ENCODE measurements around the gene KRT79. TPM values are rescaled to one million over a fixed set of nuclear protein-coding genes. Genes with fewer than 3 reads are reported as not detected.

The KRT79 gene
- total and polyA plus RNA-seq, 2 donors: 1.0 to 25.8 TPM

DNA sequence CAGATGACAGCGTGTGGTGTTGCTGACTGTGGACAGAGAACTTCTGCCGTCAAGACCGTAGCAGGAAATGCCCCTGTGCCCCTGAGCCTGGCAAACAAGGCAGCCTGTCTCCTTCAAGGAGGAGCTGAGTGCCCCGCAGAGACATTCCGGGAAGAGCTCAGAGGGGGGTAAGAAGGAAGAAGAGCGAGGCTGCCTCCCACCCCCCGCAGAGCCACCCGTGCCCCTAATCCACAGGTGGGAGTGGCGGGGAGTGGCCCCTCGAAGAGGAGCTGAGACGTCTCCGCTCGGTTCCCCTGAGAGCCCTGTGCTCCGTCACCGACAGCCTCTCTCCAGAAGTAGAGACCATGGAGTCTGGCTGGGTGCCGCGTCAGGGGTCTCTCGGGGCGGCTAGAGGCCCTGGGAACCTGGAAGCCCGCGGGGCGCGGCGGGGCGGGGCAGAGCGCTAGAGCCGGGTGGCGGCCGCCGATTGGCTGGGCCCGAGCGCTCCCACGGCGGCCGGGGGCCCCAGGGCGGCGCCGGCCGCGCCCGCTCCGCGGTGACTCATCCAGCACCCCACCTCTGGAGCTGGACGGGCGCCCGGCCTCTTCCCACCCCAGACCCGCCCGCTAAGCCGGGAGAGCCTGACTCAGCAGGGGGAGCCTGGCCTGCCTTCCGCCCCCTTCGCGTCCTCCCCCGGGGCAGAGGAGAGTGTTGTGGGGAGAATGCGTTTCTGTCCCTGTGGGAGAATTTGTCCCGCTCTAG is 39.9 kb upstream of the KRT79 start:
- 1% methylated on average over 55 of the region's 55 CpGs for WGBS
- Histone ChIP-seq H3K27ac (ENCODE audit: low read depth in 1 of 2, low read length in 1 of 2) (peak overlapping the region; percentile 43 to 74), H3K4me1 (ENCODE audit: control insufficient read depth in 2 of 2, insufficient read depth in 2 of 2, low read length in 2 of 2) (peaks cover 0 to 24% of the 10 kb centered on the region in 2 donors), H3K27me3 (ENCODE audit: control insufficient read depth in 2 of 2, insufficient read depth in 1 of 2, low read length in 1 of 2) (peaks cover 3 to 53% of the 10 kb centered on the region in 2 donors), H3K36me3 (ENCODE audit: control insufficient read depth in 2 of 2, insufficient read depth in 2 of 2, low read length in 1 of 2) (no peaks in the 10 kb centered on the region), H3K9me3 (ENCODE audit: control insufficient read depth in 2 of 2, insufficient read depth in 1 of 2, low read length in 1 of 2) (no peaks in the 10 kb centered on the region), H3K4me3 (ENCODE audit: low read length in 2 of 2) (peak overlapping the region in 1 of 2 donors; percentile 51)
- DNase-seq (ENCODE audit: low read depth in 6 of 9, low spot score in 9 of 9): peak in 3 of 9 donors; percentile 17 to 34 (median 28)

DNA sequence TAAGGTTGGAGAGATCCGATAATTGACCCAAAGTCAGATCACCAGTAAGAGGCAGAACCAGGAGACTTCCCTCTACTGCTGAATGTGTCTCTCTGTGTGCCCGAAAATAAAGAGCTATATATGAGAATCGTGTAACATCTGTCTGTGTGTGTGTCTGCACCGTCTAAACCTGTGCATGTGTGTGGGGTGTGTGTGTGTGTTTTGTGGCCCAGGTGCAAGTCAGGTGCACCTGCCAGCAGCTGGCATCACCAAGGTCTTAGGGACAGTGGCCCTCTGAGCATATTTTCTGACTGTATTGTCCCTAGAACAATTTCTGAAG is 39.4 kb upstream of the KRT79 start:
- WGBS: 46% methylated on average over 4 of the region's 4 CpGs
- no peak for DNase-seq (ENCODE audit: low read depth in 6 of 9, low spot score in 9 of 9)
- H3K4me3 ChIP-seq (ENCODE audit: low read length in 2 of 2): no peak overlapping the region
- no peaks in the 10 kb centered on the region for H3K36me3 ChIP-seq (ENCODE audit: control insufficient read depth in 2 of 2, insufficient read depth in 2 of 2, low read length in 1 of 2)
- H3K9me3 ChIP-seq (ENCODE audit: control insufficient read depth in 2 of 2, insufficient read depth in 1 of 2, low read length in 1 of 2): no peaks in the 10 kb centered on the region
- peaks cover 0 to 21% of the 10 kb centered on the region in 2 donors for H3K4me1 ChIP-seq (ENCODE audit: control insufficient read depth in 2 of 2, insufficient read depth in 2 of 2, low read length in 2 of 2)
- peak overlapping the region in 1 of 2 donors; percentile 74 for H3K27ac ChIP-seq (ENCODE audit: low read depth in 1 of 2, low read length in 1 of 2)
- peaks cover 3 to 49% of the 10 kb centered on the region in 2 donors for H3K27me3 ChIP-seq (ENCODE audit: control insufficient read depth in 2 of 2, insufficient read depth in 1 of 2, low read length in 1 of 2)

DNA sequence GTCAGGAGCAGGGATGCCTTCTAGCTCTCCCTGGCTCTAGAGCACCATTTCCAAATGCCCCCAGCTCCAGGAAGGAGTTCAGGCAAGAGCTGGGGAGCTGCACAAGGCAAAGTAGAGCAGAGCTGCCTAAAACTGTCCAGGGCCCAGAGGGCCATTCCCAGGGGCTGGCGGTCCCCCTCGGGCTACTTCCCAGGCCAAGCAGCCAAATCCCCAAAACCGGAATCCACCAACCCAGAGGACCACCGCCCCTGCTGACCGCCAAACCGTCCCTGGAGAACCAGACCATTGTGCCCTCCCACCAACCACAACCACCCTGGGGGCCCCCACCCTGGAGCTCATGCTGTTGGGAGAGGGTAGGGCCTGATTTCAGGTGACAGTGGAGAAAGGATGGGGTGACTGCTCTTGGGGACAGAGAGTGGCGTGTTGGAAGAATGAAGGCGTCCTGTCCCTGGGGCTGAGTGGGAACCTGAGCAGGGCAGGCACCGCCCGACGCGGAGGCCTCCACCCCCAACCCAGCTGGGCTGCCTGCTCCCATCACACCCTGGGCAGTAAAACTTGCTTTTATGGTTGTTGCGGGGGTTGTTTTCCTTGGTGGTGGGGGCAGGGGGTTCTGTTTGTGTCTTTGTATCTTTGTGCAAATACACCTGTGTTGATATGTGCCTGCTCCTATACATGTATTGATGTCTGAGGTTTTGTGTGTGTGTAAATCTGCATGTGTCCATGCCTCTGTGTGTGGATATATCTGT is 38.7 kb upstream of the KRT79 start:
- 90% methylated on average over 13 of the region's 13 CpGs for WGBS
- DNase-seq (ENCODE audit: low read depth in 6 of 9, low spot score in 9 of 9): no peak

DNA sequence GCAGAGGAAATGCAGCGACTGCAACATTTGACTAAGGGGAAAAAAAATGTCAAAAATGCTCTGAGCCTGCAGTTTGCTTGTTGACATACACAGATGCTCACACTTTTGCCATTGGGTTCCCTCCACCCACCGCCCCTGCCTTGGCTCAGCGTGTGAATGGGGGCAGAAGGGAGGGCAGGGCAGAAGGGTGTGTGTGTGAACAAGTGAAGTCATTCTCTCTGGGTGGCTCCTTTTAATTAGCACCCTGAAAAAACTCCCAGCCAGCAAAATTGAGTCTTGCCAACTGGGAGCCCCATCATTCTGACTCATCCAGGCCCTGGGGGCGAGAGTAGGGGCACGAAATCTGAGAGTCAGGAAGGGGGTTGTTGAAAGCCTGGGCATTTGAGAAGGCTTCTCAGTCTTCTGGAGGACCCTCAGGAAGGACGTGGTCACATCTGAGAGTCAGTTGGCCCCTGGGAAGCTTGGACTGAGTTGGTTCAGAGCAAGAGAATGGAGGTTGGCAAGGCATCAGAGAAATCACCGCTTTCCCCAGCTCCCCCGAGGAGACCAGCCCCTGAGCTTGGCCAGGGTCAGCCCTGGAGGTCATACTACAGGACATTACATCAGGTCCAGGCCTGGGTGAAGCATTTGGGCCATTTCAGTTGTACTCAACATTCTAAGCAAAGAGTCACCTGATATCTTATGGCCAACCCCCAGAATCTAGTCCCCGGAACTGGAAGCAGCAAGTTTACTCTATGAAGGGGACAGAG is 37.4 kb upstream of the KRT79 start:
- H3K36me3 ChIP-seq (ENCODE audit: control insufficient read depth in 2 of 2, insufficient read depth in 2 of 2, low read length in 1 of 2): no peaks in the 10 kb centered on the region
- peaks cover 5 to 27% of the 10 kb centered on the region in 2 donors for H3K4me1 ChIP-seq (ENCODE audit: control insufficient read depth in 2 of 2, insufficient read depth in 2 of 2, low read length in 2 of 2)
- H3K27ac ChIP-seq (ENCODE audit: low read depth in 1 of 2, low read length in 1 of 2): no peak overlapping the region
- DNase-seq (ENCODE audit: low read depth in 6 of 9, low spot score in 9 of 9): no peak
- H3K4me3 ChIP-seq (ENCODE audit: low read length in 2 of 2): no peak overlapping the region
- 80% methylated on average over 9 of the region's 9 CpGs for WGBS
- H3K9me3 ChIP-seq (ENCODE audit: control insufficient read depth in 2 of 2, insufficient read depth in 1 of 2, low read length in 1 of 2): no peaks in the 10 kb centered on the region
- H3K27me3 ChIP-seq (ENCODE audit: control insufficient read depth in 2 of 2, insufficient read depth in 1 of 2, low read length in 1 of 2): peaks cover 3 to 49% of the 10 kb centered on the region in 2 donors

More for the DNA sequence above, 38.7 kb upstream of the KRT79 start:
- Histone ChIP-seq H3K27me3 (ENCODE audit: control insufficient read depth in 2 of 2, insufficient read depth in 1 of 2, low read length in 1 of 2) (peaks cover 3 to 49% of the 10 kb centered on the region in 2 donors), H3K27ac (ENCODE audit: low read depth in 1 of 2, low read length in 1 of 2) (no peak overlapping the region), H3K4me3 (ENCODE audit: low read length in 2 of 2) (no peak overlapping the region), H3K36me3 (ENCODE audit: control insufficient read depth in 2 of 2, insufficient read depth in 2 of 2, low read length in 1 of 2) (no peaks in the 10 kb centered on the region), H3K9me3 (ENCODE audit: control insufficient read depth in 2 of 2, insufficient read depth in 1 of 2, low read length in 1 of 2) (no peaks in the 10 kb centered on the region), H3K4me1 (ENCODE audit: control insufficient read depth in 2 of 2, insufficient read depth in 2 of 2, low read length in 2 of 2) (peaks cover under 1 to 20% of the 10 kb centered on the region in 2 donors)

DNA sequence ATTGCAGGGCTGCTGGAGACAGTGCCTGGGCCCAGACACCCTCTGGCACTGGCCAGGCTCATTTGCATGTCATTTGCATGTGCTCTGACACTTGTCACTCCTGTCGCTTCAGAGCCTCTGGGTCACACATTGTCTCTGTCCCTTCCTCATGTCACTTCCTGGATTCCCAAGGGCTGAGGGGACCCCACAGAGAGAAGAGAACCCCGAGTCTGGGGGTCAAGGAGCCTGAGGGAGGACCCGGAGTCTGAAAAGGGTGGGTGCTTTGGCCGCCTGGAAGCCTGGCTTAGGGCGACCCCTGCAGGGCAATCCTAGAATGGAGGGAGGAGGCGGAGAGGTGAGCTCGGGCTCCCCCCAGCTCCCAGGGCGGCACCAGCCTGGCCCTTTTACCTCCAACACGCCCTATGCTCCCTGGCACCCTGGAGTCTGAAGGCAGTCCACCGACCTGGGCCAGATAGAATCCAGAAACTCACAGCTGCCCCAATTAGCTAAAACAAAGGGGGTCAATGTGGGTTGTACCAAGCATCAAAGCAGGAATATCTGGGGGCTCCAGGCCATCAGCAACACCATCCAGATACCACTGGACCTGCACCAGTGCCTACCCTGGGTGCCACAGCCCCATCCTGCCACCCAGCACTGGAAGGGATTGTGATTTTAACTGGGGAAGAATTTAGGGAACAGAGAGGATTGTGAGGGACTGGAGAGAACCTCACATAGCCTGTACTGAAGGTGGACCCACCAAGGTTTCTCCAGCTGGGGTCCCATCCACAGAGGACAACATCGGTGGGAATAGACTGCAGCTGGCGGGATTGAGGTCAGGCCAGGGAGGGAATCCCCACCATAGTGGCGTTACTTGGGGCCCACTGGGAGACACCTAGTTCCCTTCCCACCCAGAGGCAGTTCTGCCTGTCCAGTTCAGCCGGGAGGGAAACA is 36.5 kb upstream of the KRT79 start:
- no peak overlapping the region for H3K27ac ChIP-seq (ENCODE audit: low read depth in 1 of 2, low read length in 1 of 2)

DNA sequence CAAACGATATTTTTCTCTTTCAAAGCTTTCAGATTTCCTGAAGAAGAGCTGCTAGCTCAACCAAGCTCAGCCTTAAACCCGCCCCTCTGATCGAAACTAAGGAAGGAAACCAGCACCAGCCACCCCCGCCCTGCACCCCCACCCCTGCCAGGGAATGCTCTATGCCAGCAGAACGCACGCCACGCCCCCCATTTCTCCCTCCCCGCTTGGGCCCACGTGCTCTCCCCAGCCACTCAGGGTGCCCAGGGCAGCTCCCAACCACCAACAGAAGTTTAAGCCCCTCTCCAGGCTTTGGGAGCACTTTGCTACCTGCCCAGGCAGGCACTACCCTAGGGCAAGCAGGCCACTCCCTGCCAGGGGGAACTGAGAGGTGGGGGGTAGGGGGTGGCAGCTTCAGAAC is 33.5 kb upstream of the KRT79 start:
- 6% methylated on average over 9 of the region's 9 CpGs for WGBS
- Histone ChIP-seq H3K36me3 (ENCODE audit: control insufficient read depth in 2 of 2, insufficient read depth in 2 of 2, low read length in 1 of 2) (no peaks in the 10 kb centered on the region), H3K9me3 (ENCODE audit: control insufficient read depth in 2 of 2, insufficient read depth in 1 of 2, low read length in 1 of 2) (no peaks in the 10 kb centered on the region), H3K27me3 (ENCODE audit: control insufficient read depth in 2 of 2, insufficient read depth in 1 of 2, low read length in 1 of 2) (peaks cover 0 to 20% of the 10 kb centered on the region in 2 donors), H3K4me3 (ENCODE audit: low read length in 2 of 2) (no peak overlapping the region), H3K27ac (ENCODE audit: low read depth in 1 of 2, low read length in 1 of 2) (peak overlapping the region in 1 of 2 donors; percentile 36), H3K4me1 (ENCODE audit: control insufficient read depth in 2 of 2, insufficient read depth in 2 of 2, low read length in 2 of 2) (peaks cover 5 to 14% of the 10 kb centered on the region in 2 donors)
- DNase-seq (ENCODE audit: low read depth in 6 of 9, low spot score in 9 of 9): peak in 3 of 9 donors; percentile 32 to 58 (median 40)

More for the DNA sequence above, 36.5 kb upstream of the KRT79 start:
- Histone ChIP-seq H3K9me3 (ENCODE audit: control insufficient read depth in 2 of 2, insufficient read depth in 1 of 2, low read length in 1 of 2) (no peaks in the 10 kb centered on the region), H3K27me3 (ENCODE audit: control insufficient read depth in 2 of 2, insufficient read depth in 1 of 2, low read length in 1 of 2) (peaks cover 3 to 49% of the 10 kb centered on the region in 2 donors), H3K36me3 (ENCODE audit: control insufficient read depth in 2 of 2, insufficient read depth in 2 of 2, low read length in 1 of 2) (no peaks in the 10 kb centered on the region), H3K4me1 (ENCODE audit: control insufficient read depth in 2 of 2, insufficient read depth in 2 of 2, low read length in 2 of 2) (peaks cover 5 to 27% of the 10 kb centered on the region in 2 donors), H3K4me3 (ENCODE audit: low read length in 2 of 2) (no peak overlapping the region)
- WGBS: 36% methylated on average over 14 of the region's 14 CpGs
- peak in 5 of 9 donors; percentile 42 to 69 (median 50) for DNase-seq (ENCODE audit: low read depth in 6 of 9, low spot score in 9 of 9)

DNA sequence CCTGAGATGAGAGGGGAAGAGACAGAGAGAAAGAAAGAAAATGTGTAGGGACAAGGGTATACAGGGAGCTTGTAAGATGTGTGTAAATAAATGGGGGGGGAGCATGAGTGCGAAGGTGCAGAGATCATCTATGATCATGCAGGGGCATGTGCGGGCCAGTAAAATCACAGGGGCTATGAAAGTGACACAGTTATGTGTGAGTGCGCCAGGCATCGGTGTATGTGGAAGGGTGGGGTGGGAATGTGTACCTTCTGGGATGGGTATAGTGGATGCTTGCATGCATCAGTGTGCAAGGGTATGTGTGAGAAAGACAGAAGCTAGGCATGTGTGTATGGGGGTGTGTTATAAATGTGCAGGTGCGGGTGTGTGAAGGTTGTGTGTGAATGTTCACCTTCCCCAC is 33.0 kb upstream of the KRT79 start:
- WGBS: 94% methylated on average over 5 of the region's 5 CpGs
- no peak overlapping the region for H3K4me3 ChIP-seq (ENCODE audit: low read length in 2 of 2)
- peak overlapping the region in 1 of 2 donors; percentile 36 for H3K27ac ChIP-seq (ENCODE audit: low read depth in 1 of 2, low read length in 1 of 2)

More for the DNA sequence above, 33.0 kb upstream of the KRT79 start:
- Histone ChIP-seq H3K36me3 (ENCODE audit: control insufficient read depth in 2 of 2, insufficient read depth in 2 of 2, low read length in 1 of 2) (no peaks in the 10 kb centered on the region), H3K4me1 (ENCODE audit: control insufficient read depth in 2 of 2, insufficient read depth in 2 of 2, low read length in 2 of 2) (peaks cover 5 to 14% of the 10 kb centered on the region in 2 donors), H3K9me3 (ENCODE audit: control insufficient read depth in 2 of 2, insufficient read depth in 1 of 2, low read length in 1 of 2) (no peaks in the 10 kb centered on the region), H3K27me3 (ENCODE audit: control insufficient read depth in 2 of 2, insufficient read depth in 1 of 2, low read length in 1 of 2) (peaks cover 0 to 16% of the 10 kb centered on the region in 2 donors)
- DNase-seq (ENCODE audit: low read depth in 6 of 9, low spot score in 9 of 9): no peak

Measured in thymus (tissue), 11 donors.